ENCODE results near the gene FAM240B. TPM values are rescaled to one million over a fixed set of nuclear protein-coding genes. Genes with fewer than 3 reads are reported as not detected.

The FAM240B gene
- total and polyA plus RNA-seq, 2 of the 8 experiments (the other 6 are each of a cell fraction or from before 2014, with no cell fraction given) = not detected

GRCh38 chr9:38677660-38678303 is 42.2 kb downstream of the FAM240B start:
- Histone ChIP-seq H3K9ac (replicated peaks in 1 of 4; ENCODE audit: extremely low read depth in 1 of 4, low read depth in 3 of 4, low read length in 3 of 4) (no peak overlapping the region), H3K36me3 (ENCODE audit: control insufficient read depth in 2 of 4, insufficient read depth in 4 of 4, low read length in 3 of 4) (no peaks in the 10 kb centered on the region), H3K4ac (replicated peaks; ENCODE audit: insufficient read length, low read depth, low read length) (no peak overlapping the region), H4K20me1 (replicated peaks in 1 of 2; ENCODE audit: control insufficient read depth in 1 of 2, insufficient read depth in 2 of 2, low read length in 2 of 2) (no peaks in the 10 kb centered on the region), H2BK20ac (ENCODE audit: low read length) (0 out of 2 replicates have a peak overlapping the region, but pooled peaks have one; percentile 88), H4K5ac (ENCODE audit: insufficient read length, low read depth, low read length) (no peak overlapping the region), H4K8ac (ENCODE audit: extremely low read depth, insufficient read depth, low read length) (no peak overlapping the region), H2AK5ac (ENCODE audit: low read depth, low read length) (no peak overlapping the region), H3K79me1 (ENCODE audit: low read depth, low read length) (no peaks in the 10 kb centered on the region), H3K56ac (replicated peaks; ENCODE audit: insufficient read length, low read depth, low read length) (no peak overlapping the region), H3K4me2 (ENCODE audit: insufficient read depth in 1 of 2, low read depth in 2 of 2, low read length in 2 of 2) (no peak overlapping the region), H3K79me2 (ENCODE audit: control insufficient read depth in 1 of 2, insufficient read depth in 2 of 2, low read length in 2 of 2) (no peaks in the 10 kb centered on the region), H2AFZ (ENCODE audit: low read length) (0 out of 2 replicates have a peak overlapping the region, but pooled peaks have one; percentile 17), H3K14ac (ENCODE audit: insufficient read length) (no peak overlapping the region), H3K27me3 (replicated peaks in 1 of 4; ENCODE audit: control insufficient read depth in 3 of 4, extremely low read depth in 1 of 4, insufficient read depth in 3 of 4, low read length in 3 of 4) (no peaks in the 10 kb centered on the region; a peak in 1 of 7 replicates), H2BK12ac (ENCODE audit: low read depth, low read length) (peak overlapping the region; percentile 77; the same call in 1 of the 2 replicates), H3K4me3 (ENCODE audit: extremely low read depth in 1 of 4, insufficient read depth in 2 of 4, low read depth in 3 of 4, low read length in 4 of 4) (no peak overlapping the region), H2BK15ac (ENCODE audit: low read length) (peak overlapping the region; percentile 88; the same call in 1 of the 2 replicates), H2BK120ac (replicated peaks; ENCODE audit: low read depth, low read length) (peak overlapping the region; percentile 7), H3K23me2 (ENCODE audit: low read depth, low read length) (no peaks in the 10 kb centered on the region), H3K27ac (ENCODE audit: low read depth, low read length) (no peak overlapping the region), H3K23ac (ENCODE audit: insufficient read length) (no peak overlapping the region), H2BK5ac (ENCODE audit: low read depth, low read length) (no peak overlapping the region), H3K9me3 (ENCODE audit: insufficient read depth in 2 of 2, low read depth in 1 of 2, low read length in 1 of 2) (no peaks in the 10 kb centered on the region), H4K91ac (replicated peaks; ENCODE audit: insufficient read length, low read length) (no peak overlapping the region), H3K4me1 (replicated peaks in 1 of 4; ENCODE audit: control insufficient read depth in 3 of 4, insufficient read depth in 4 of 4, low read length in 3 of 4) (peaks cover 0 to 13% (median 5%) of the 10 kb centered on the region in 4 experiments; a peak in 5 of 7 replicates), H3K18ac (ENCODE audit: extremely low read depth, low read length) (peak overlapping the region; percentile 36)
- TF ChIP-seq SIRT6 (IDR thresholded peaks at IDR 0.05; ENCODE audit: low read length) (no peak), CBX5 (IDR thresholded peaks at IDR 0.05; ENCODE audit: low read depth, low read length) (no peak), USF2 (IDR thresholded peaks at IDR 0.05; ENCODE audit: low read length) (no peak), BACH1 (IDR thresholded peaks at IDR 0.05; ENCODE audit: low read length) (no peak), JUND (IDR thresholded peaks at IDR 0.05; ENCODE audit: low read length) (no peak), TBP (IDR thresholded peaks at IDR 0.05; ENCODE audit: low read depth, low read length) (no peak), RXRA (IDR thresholded peaks at IDR 0.05; ENCODE audit: insufficient read depth, low read depth, low read length) (no peak), KDM4A (IDR thresholded peaks at IDR 0.05; ENCODE audit: low read depth, low read length, severe bottlenecking) (no peak), GABPA (IDR thresholded peaks at IDR 0.05; ENCODE audit: borderline replicate concordance, insufficient read depth, low read length) (no peak), BCL11A (IDR thresholded peaks at IDR 0.05; ENCODE audit: low read depth in 2 of 2, low read length in 2 of 2) (no peak)
- DNase-seq (ENCODE audit: low read depth in 1 of 2, low spot score in 2 of 2) (no peak), FAIRE-seq (no peak)
- POLR2A ChIA-PET (ENCODE audit: partially characterized antibody) = no interaction called here
- WGBS, 2 experiments (ENCODE audit: extremely low coverage in 1 of 2, insufficient coverage in 1 of 2, insufficient read length in 1 of 2, insufficient replicate concordance in 2 of 2, low coverage in 1 of 2, low lambda C conversion rate in 2 of 2, missing lambda C conversion rate in 1 of 2) = 91% methylated on average over 14 of the region's 14 CpGs; no CpG with 5 or more reads in 1 of the 2 experiments
- CTCF ChIA-PET (ENCODE audit: partially characterized antibody) = interaction anchor here (0.7 to 1.4 kb wide), 4 partner anchors 9 to 50 kb away, joined by 3 to 5 read pairs (median 4); no protein-coding TSS in a partner anchor

Data from H1 (cell line).